NB4 (cell line): ENCODE measurements around the gene MAGI2.

ENCODE experiments used
- MYC ChIP-seq: IDR thresholded peaks from 2 replicates; pipeline ENCODE4 v1.6.1; 2011; ENCODE audit warnings: low read depth, low read length
- POLR2A ChIP-seq: IDR thresholded peaks from 2 replicates; pipeline ENCODE4 v1.6.1; 2011; ENCODE audit warnings: mild to moderate bottlenecking; ENCODE audit not compliant: insufficient read length; ENCODE audit errors: extremely low read depth
- TF ChIP-seq, protein P1 (sequence below): IDR thresholded peaks from one replicate; pipeline ENCODE4 v1.5.1; 2012; ENCODE audit warnings: low read depth, low read length
- TF ChIP-seq, protein P2 (sequence below): IDR thresholded peaks from 2 replicates; pipeline ENCODE4 v1.6.1; 2011; ENCODE audit warnings: low read depth, low read length

DNA sequence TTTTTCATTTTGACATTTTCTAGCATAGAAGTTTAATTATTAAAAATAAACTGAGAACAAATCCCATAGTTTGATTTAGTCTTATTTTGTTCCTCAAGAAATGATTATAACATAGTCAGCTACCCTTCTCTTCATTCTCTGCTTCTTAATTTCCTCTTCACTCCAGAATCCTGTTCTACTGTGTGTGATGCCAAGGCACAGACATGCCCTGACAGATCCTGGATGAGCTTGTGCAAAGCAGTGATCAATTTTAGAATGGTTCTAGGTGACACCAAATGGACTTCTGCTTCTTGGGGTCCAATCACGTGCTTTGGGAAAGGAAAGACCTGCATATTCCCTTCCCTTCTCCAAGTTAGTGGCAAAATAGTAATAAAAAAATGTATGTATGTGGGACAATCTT lies 665.6 kb downstream of the MAGI2 start:
- TF ChIP-seq POLR2A: no peak
- TF ChIP-seq, protein P1, sequence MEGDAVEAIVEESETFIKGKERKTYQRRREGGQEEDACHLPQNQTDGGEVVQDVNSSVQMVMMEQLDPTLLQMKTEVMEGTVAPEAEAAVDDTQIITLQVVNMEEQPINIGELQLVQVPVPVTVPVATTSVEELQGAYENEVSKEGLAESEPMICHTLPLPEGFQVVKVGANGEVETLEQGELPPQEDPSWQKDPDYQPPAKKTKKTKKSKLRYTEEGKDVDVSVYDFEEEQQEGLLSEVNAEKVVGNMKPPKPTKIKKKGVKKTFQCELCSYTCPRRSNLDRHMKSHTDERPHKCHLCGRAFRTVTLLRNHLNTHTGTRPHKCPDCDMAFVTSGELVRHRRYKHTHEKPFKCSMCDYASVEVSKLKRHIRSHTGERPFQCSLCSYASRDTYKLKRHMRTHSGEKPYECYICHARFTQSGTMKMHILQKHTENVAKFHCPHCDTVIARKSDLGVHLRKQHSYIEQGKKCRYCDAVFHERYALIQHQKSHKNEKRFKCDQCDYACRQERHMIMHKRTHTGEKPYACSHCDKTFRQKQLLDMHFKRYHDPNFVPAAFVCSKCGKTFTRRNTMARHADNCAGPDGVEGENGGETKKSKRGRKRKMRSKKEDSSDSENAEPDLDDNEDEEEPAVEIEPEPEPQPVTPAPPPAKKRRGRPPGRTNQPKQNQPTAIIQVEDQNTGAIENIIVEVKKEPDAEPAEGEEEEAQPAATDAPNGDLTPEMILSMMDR: no peak
- TF ChIP-seq, protein P2, sequence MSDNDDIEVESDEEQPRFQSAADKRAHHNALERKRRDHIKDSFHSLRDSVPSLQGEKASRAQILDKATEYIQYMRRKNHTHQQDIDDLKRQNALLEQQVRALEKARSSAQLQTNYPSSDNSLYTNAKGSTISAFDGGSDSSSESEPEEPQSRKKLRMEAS: no peak
- no peak for TF ChIP-seq MYC
